WERI-Rb-1 (cell line): Measurements from ENCODE around the gene C20orf141.

Experiments
- DNase-seq: peaks from one replicate; pipeline ENCODE4 v3.0.0-alpha.2; 2020
- H3K27ac ChIP-seq: fragments of 250-450 bp; sonication (Bioruptor Pico); 2 replicates; pipeline ENCODE4 v1.5.1; 2020; ENCODE audit warnings: mild to moderate bottlenecking, moderate library complexity
- H3K27me3 ChIP-seq: fragments of 250-450 bp; sonication (Bioruptor Pico); 2 replicates; pipeline ENCODE4 v1.5.1; 2021; ENCODE audit warnings: mild to moderate bottlenecking, low read depth, moderate library complexity; ENCODE audit not compliant: insufficient read depth, severe bottlenecking
- H3K36me3 ChIP-seq: fragments of 250-450 bp; sonication (Bioruptor Pico); 2 replicates; pipeline ENCODE4 v1.5.1; 2020; ENCODE audit warnings: mild to moderate bottlenecking, moderate library complexity
- H3K4me3 ChIP-seq: 2 replicates; pipeline ENCODE4 v1.5.1; 2011; ENCODE audit warnings: low read depth, mild to moderate bottlenecking, control low read depth, low read length
- H3K9me3 ChIP-seq: fragments of 250-450 bp; sonication (Bioruptor Pico); 2 replicates; pipeline ENCODE4 v1.5.1; 2021; ENCODE audit warnings: mild to moderate bottlenecking, moderate library complexity; ENCODE audit not compliant: severe bottlenecking
- CTCF ChIP-seq: IDR thresholded peaks from 2 replicates; pipeline ENCODE4 v1.5.1; 2011; ENCODE audit warnings: low read depth, mild to moderate bottlenecking, control low read depth, inconsistent platforms, low read length

Gene C20orf141

GRCh38 chr20:2859330-2860121 lies 44.7 kb downstream of the C20orf141 start:
- DNase-seq, result no peak
- Histone ChIP-seq H3K4me3 (no peak overlapping the region), H3K9me3 (no peaks in the 10 kb centered on the region), H3K27ac (no peak overlapping the region), H3K36me3 (peaks cover 4% of the 10 kb centered on the region), H3K27me3 (no peaks in the 10 kb centered on the region)
- no peak for TF ChIP-seq CTCF

- Histone ChIP-seq H3K9me3 (no peaks in the 10 kb centered on the region), H3K27ac (no peak overlapping the region), H3K4me3 (no peak overlapping the region), H3K27me3 (no peaks in the 10 kb centered on the region), H3K36me3 (peaks cover 8% of the 10 kb centered on the region)
- TF ChIP-seq CTCF, result no peak
- no peak for DNase-seq
These were observed 49.8 kb downstream of the C20orf141 start for GRCh38 chr20:2864626-2865025.

GRCh38 chr20:2865101-2865500 lies 50.3 kb downstream of the C20orf141 start:
- Histone ChIP-seq H3K4me3 (no peak overlapping the region), H3K27ac (no peak overlapping the region), H3K27me3 (no peaks in the 10 kb centered on the region), H3K36me3 (peaks cover 8% of the 10 kb centered on the region), H3K9me3 (no peaks in the 10 kb centered on the region)
- DNase-seq, result no peak
- TF ChIP-seq CTCF, result no peak
